Neural progenitor cell (in vitro differentiated cells): Measurements from ENCODE around the gene TANK.

ENCODE experiments used
- CTCF ChIP-seq: fragments of 200-600 bp; sonication (generic); IDR thresholded peaks from 2 replicates; pipeline ENCODE4 v1.5.1; 2017; ENCODE audit warnings: antibody characterized with exemption, mild to moderate bottlenecking
- EZH2 ChIP-seq: fragments of 200-600 bp; sonication (generic); IDR thresholded peaks from 2 replicates; pipeline ENCODE4 v1.6.1; 2017; ENCODE audit warnings: antibody characterized with exemption, mild to moderate bottlenecking, moderate library complexity
- EZH2phosphoT487 ChIP-seq: fragments of 200-600 bp; sonication (generic); IDR thresholded peaks from 2 replicates; pipeline ENCODE4 v1.6.1; 2017; ENCODE audit warnings: antibody characterized with exemption

DNA sequence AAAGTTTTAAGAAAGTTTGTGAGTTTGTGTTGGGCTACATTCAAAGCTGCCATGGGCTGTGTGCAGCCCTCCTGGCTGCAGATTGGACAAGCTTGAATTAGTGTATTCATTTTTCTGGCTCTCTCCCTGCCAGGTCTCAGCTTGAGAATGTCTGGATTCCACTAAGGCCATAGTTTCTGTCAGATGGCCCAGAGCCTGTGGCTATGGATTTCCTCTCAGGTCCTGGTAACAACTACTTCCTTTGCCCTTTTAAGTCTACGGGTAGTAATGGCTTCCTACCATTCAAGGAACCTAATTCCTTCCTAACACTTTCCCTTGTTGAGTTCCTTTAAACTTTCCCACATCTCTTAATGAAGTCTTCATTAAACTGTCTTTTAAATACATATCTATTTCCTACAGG is 123.7 kb downstream of the TANK start:
- TF ChIP-seq CTCF (no peak), EZH2 (no peak), EZH2phosphoT487 (no peak)
